Fibroblast of skin of right quadriceps (primary cell): ENCODE data around the gene KHDC1L.
A peak's percentile ranks its signal among the peaks of the same experiment; 100 is the strongest.
"Not testable (repeated sequence)": the region's sequence is repeated elsewhere in the genome, so short reads cannot be mapped to it uniquely, and the experiment has no call there.

ENCODE experiments used
- DNase-seq: peaks from one replicate; pipeline ENCODE4 v3.0.0-alpha.2; 2013

Gene KHDC1L, protein sequence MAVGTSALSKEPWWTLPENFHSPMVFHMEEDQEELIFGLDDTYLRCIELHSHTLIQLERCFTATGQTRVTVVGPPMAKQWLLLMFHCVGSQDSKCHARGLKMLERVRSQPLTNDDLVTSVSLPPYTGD

DNA sequence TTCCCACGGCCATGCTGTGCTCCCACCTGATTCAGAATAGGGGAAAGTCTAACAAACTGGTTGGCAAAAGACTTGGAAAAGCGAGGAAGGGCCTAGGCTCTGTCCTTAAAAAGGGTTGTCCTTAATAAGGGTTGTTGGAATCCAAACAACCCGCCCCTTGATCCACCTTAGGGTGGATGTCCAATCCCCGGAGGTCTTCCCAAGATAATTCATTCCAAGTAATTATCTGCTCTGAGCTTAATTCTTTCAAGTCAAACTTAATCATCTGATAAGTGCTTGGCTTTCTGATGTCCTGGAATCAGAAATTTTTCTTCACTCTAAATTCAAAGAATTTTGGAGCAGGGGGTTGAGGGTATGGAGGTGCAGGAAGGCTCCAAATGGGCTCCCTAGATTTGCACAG lies at the start of gene KHDC1L:
Gene KHDC1L, minus strand, starts transcription at position 101 of the 400 bp plus-strand sequence. Its CDS starts 88 bp downstream, at position 13.
- no peak for DNase-seq

DNA sequence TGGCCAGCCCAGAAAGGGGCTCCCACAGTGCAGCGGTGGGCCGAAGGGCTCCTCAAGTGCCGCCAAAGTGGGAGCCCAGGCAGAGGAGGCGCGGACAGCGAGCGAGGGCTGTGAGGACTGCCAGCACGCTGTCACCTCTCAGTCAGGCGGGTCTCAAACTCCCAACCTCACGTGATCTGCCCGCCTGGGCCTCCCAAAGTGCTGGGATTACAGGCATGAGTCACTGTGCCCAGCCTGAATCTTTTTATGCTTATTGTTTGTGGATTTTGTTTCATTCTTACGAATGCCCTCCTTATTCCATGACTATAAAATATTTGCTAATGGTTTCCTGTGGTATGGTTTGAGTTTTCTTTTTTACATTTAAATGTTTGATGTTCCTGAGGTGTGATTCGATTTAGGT lies 44.0 kb upstream of the KHDC1L start:
- not testable (repeated sequence) for DNase-seq

GRCh38 chr6:73268896-73269295 lies 43.6 kb upstream of the KHDC1L start:
- DNase-seq, result not testable (repeated sequence)

DNA sequence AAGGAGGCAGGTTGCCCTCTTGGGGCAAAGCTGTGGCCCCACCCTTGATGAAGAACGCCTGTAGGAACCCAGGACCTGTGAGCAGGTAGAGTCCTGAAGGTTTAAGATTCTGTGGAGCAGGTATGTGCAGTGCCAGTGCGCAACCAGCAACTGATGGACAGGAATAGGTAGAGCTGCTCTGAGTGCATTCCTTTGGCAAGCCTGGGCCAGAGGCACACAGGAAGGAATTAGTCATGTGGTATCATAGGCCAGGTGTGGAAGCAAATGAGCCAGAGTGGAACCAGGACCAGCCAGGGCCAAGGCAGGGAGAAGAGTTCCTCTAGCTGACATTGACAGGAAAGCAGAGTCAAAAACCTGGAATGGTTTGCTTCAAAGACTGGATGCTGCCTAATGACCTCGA lies 39.1 kb upstream of the KHDC1L start:
- DNase-seq, result no peak

DNA sequence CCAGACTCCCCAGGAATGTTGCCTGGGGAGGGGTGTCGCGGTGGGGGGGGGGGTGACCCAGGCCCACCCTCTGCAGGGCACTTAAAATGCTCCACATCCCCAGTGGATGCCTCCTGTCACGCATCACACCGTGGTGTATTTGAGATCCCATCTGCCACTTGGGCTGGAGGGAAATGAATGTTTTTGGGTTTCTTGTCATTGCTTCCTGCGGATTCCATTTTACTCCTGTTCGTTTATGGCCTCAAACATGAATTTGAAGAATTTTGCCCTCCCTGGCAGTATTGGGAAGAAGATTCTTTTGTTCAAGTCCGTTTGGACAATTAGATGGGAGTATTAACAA lies 38.2 kb upstream of the KHDC1L start:
- DNase-seq, result no peak

- peak; percentile 68 for DNase-seq
Measured at GRCh38 chr6:73262671-73263569, 37.6 kb upstream of the KHDC1L start, which contains the start of gene KHDC1. TSS of gene KHDC1 (minus strand) at chr6:73263196. CDS start at chr6:73242517, 20,679 bp downstream.

GRCh38 chr6:73258721-73259120 lies 33.4 kb upstream of the KHDC1L start:
- DNase-seq, result no peak

GRCh38 chr6:73254323-73254722 lies 29.0 kb upstream of the KHDC1L start:
- DNase-seq, result not testable (repeated sequence)

- no peak for DNase-seq
Measured at GRCh38 chr6:73252703-73253102, 27.4 kb upstream of the KHDC1L start.

DNA sequence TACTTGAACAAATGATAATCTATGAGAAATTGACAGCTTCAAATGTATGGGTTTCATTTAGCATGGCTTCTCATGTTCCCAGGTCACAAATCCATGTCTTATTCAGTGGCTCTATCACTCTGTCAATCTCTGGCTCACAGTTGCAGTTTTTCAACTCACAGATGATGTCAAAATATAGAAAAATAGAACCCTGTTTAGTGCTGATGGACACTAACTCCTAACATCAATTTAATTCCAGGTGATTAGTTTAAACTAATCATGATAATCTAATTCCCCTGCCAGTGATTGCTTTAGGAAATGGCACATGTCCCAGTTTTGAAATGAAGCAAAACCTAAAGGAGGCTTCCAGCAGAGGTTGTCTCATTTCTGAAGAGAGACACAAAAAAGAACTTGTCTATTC lies 24.7 kb upstream of the KHDC1L start:
- DNase-seq, result no peak

DNA sequence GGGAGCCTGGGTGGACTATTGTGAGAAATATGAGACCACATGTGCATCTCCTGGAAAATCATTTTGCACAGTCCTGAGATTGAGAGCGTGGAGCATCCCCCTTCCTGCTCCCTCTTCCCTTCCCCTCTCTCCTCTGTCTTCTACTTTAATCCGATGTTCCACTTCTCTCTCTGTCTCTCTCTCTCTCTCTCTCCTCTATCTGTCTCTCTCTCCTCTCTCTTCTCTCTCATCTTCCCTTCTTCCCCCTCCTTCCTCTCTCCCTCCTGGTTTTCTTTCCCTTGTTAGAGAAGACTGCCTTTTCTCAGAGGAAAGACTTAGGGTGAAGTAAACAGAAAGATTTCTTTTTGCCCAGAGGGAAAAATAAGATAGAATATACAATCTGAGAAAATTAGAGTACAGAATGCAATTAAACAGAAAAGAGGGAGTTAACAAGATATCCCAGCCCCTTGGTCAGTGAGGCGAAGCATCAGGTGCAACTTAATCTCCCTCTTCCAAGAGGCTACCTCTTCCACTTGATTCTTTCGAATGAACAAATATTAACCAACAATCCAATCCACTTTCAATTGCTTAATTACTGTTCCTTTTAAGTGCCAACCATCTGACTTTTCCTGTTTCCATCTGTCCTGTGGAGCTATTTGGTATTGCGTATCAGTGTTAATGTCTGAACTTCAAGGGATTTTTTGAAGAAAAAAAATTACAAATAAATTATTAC lies 23.1 kb upstream of the KHDC1L start:
- DNase-seq, result no peak

- no peak for DNase-seq
Measured at GRCh38 chr6:73242001-73242400, 16.7 kb upstream of the KHDC1L start.

DNA sequence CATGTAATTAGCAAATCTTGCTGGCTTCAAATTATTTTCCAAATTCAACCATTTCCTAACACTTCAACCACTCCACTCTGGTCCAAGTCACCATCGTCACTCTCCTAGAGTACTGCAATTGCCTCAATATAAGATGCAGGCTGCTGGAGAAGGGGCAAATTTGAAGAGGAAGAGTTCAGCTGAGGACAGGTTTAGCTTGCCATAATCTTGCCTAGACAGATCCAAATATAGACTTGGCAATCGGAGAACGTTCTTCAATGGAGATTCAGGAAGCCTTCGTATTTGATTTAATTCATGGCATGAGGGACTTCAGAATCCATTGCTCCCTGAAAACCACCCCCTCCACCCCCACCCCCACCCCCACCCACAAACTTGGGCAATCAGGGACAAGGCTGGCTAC lies 15.4 kb upstream of the KHDC1L start:
- DNase-seq, result no peak

DNA sequence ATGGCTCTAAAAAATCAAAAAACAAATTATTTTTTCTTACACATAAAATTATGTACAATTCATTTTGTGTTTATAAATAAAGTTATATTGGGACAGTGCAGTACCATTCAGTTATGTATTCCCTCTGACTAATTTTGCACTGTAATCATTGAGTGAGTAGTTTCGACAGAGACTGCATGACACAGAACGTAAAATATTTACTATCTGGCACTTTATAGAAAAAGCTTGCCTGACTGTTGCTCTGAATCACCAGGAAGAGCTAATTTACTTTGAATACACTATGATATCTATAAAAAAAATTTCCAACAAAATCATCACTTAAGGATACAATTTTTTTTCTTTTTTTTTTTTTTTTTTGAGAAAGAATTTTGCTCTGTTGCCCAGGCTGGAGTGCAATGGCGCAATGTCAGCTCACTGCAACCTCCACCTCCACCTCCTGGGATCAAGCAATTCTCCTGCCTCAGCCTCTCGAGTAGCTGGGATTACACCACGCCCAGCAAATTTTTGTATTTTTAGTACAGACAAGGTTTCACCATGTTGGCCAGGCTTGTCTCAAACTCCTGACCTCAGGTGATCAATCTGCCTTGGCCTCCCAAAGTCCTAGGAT lies 11.0 kb upstream of the KHDC1L start:
- DNase-seq, result peak; percentile 95

GRCh38 chr6:73234733-73235132 lies 9.4 kb upstream of the KHDC1L start:
- DNase-seq, result peak; percentile 79

- not testable (repeated sequence) for DNase-seq
Measured at GRCh38 chr6:73233971-73234370, 8.7 kb upstream of the KHDC1L start.

- no peak for DNase-seq
Measured at GRCh38 chr6:73233048-73233447, 7.8 kb upstream of the KHDC1L start.

GRCh38 chr6:73231986-73232391 lies 6.7 kb upstream of the KHDC1L start:
- peak; percentile 11 for DNase-seq

GRCh38 chr6:73227606-73228255 lies 2.4 kb upstream of the KHDC1L start:
- no peak for DNase-seq

GRCh38 chr6:73216859-73217258 lies 8.4 kb downstream of the KHDC1L start:
- DNase-seq, result no peak

DNA sequence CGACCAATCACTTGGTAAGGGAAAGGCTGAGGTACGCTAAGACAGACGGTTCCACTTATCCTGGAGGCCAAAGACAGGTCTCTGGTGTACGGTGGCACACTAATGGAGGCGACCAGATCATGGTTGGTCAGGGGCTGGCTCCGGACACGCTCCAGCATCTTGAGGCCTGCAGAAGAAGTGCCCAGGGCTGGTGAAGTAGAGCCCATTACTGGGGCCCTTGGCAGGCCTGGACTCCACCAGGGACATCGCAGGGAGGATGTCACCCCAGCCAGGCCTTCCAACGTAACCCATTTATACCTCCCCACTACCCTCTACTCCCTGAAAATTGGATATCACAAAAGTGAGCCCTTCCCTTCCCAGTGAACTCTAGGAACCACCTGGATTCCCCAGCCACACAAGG lies 16.2 kb downstream of the KHDC1L start:
- DNase-seq, result no peak

DNA sequence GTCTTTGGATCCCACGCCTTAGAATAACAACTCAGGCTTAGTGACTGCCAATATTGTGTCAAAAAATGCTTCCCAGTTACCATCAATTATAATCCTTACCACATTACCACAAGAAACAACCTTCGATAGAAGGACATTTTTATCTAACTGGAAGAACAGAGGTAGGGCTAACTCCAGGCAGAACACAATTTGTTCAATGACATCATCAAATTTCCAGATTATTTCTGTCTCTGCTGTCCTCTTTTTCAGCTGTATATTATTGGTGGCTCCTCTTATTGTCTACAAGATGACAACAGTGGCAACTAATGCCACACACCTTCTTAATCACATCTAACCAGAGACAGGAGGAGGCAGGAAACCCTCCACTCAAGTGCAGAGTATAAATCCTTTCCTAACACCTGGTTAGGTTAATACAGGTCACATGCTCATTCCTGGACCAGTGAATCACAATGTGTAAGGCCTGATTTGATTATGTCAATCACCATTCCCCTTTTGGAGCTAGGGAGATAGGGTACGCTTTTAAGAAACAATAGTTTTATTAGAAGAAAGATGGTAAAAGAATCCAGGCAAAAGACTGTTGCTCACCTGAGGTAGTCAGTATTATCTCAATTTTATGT lies 18.0 kb downstream of the KHDC1L start:
- DNase-seq, result no peak
